Measurements from ENCODE around the gene GULP1.

GRCh38 chr2:188506843-188507242 lies 215.2 kb downstream of the GULP1 start:
- TF ChIP-seq, protein P1, sequence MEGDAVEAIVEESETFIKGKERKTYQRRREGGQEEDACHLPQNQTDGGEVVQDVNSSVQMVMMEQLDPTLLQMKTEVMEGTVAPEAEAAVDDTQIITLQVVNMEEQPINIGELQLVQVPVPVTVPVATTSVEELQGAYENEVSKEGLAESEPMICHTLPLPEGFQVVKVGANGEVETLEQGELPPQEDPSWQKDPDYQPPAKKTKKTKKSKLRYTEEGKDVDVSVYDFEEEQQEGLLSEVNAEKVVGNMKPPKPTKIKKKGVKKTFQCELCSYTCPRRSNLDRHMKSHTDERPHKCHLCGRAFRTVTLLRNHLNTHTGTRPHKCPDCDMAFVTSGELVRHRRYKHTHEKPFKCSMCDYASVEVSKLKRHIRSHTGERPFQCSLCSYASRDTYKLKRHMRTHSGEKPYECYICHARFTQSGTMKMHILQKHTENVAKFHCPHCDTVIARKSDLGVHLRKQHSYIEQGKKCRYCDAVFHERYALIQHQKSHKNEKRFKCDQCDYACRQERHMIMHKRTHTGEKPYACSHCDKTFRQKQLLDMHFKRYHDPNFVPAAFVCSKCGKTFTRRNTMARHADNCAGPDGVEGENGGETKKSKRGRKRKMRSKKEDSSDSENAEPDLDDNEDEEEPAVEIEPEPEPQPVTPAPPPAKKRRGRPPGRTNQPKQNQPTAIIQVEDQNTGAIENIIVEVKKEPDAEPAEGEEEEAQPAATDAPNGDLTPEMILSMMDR (IDR thresholded peaks at IDR 0.05) = no peak
- TF ChIP-seq POLR2AphosphoS5 (IDR thresholded peaks at IDR 0.05) (no peak), POLR2A (IDR thresholded peaks at IDR 0.05; ENCODE audit: low read depth) (no peak), EP300 (IDR thresholded peaks at IDR 0.05) (no peak)
